Measurements from ENCODE around the gene LXN. TPM values are rescaled to one million over a fixed set of nuclear protein-coding genes. Genes with fewer than 3 reads are reported as not detected.

The LXN gene
- 311 and 346 TPM in 2 replicates for total RNA-seq

GRCh38 chr3:158672215-158673176, at the start of gene LXN:
TSS of gene LXN (minus strand) at chr3:158672648. CDS start at chr3:158672478, 170 bp downstream.

GRCh38 chr3:158644345-158644908, 28.0 kb downstream of the LXN start, which contains the start of gene GFM1:
TSS of gene GFM1 (plus strand) at chr3:158644527. CDS start at chr3:158644635, 108 bp downstream.

Other genes with a start within 250 kb of the LXN start
- gene MLF1, start 101.5 kb downstream of the LXN start, total RNA-seq, result 17.0 and 17.2 TPM in 2 replicates
- gene GFM1, start 28.1 kb downstream of the LXN start, total RNA-seq, result 30.7 and 39.5 TPM in 2 replicates
- 148 and 180 TPM in 2 replicates for gene RARRES1, start 59.8 kb upstream of the LXN start, total RNA-seq
- gene MFSD1, start 129.4 kb upstream of the LXN start, total RNA-seq, result 178 and 195 TPM in 2 replicates